Fibroblast of lung (primary cell): ENCODE measurements around the gene NLRP1.
A peak's percentile ranks its signal among the peaks of the same experiment; 100 is the strongest.

ENCODE experiments used
- EZH2 ChIP-seq: IDR thresholded peaks from 2 replicates; pipeline ENCODE4 v1.5.1; 2012; ENCODE audit warnings: low read length, control low read depth, mild to moderate bottlenecking; ENCODE audit errors: missing control alignments
- TF ChIP-seq, protein P1 (sequence below), 2 donors: IDR thresholded peaks in 1 of 2; conservative IDR thresholded peaks in 1 of 2; 1 replicate in 1 of 2; 2 replicates in 1 of 2; pipeline ENCODE4 v1.5.1; 2011 to 2012; ENCODE audit warnings: low read length in 2 of 2, control low read depth in 1 of 2, inconsistent platforms in 1 of 2, low read depth in 1 of 2, mild to moderate bottlenecking in 1 of 2

GRCh38 chr17:5583426-5584382 is 605 bp downstream of the NLRP1 start:
- TF ChIP-seq EZH2, result no peak
- TF ChIP-seq, protein P1, sequence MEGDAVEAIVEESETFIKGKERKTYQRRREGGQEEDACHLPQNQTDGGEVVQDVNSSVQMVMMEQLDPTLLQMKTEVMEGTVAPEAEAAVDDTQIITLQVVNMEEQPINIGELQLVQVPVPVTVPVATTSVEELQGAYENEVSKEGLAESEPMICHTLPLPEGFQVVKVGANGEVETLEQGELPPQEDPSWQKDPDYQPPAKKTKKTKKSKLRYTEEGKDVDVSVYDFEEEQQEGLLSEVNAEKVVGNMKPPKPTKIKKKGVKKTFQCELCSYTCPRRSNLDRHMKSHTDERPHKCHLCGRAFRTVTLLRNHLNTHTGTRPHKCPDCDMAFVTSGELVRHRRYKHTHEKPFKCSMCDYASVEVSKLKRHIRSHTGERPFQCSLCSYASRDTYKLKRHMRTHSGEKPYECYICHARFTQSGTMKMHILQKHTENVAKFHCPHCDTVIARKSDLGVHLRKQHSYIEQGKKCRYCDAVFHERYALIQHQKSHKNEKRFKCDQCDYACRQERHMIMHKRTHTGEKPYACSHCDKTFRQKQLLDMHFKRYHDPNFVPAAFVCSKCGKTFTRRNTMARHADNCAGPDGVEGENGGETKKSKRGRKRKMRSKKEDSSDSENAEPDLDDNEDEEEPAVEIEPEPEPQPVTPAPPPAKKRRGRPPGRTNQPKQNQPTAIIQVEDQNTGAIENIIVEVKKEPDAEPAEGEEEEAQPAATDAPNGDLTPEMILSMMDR (conservative IDR thresholded peaks at IDR 0.05 in 1 of 2, IDR thresholded peaks at IDR 0.05 in 1 of 2; ENCODE audit: low read depth in 1 of 2, low read length in 2 of 2), result peak in 1 of 2 donors; percentile 2
